ENCODE measurements around the gene MAML2. TPM values are rescaled to one million over a fixed set of nuclear protein-coding genes. Genes with fewer than 3 reads are reported as not detected.

Gene MAML2
- polyA plus RNA-seq, 1 of the 3 experiments (the other 2 are of a cell fraction): 20.1 TPM

DNA sequence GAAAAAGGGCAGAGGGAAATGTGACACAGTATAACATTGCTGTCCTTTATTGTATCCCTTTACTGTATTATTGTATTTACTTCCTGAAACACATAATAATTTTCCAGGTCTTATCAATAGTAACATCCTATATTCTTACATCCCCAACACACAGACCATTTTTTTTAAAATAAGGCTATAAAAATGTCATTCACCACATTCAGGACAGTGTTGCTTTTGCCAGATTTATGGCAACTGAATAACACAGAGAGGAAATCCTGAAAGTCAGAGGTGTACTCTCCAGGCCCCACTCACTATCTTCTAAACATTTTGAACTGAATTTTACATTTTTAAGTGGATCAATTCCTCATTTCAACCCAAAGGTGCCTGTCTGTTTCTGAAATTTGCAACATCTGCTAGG is 314.2 kb downstream of the MAML2 start (continued):
- TF ChIP-seq TAF1 (IDR thresholded peaks at IDR 0.05; ENCODE audit: borderline replicate concordance, low read depth, low read length) (no peak), ELF1 (IDR thresholded peaks at IDR 0.05) (no peak), FOSL2 (IDR thresholded peaks at IDR 0.05; ENCODE audit: borderline replicate concordance, low read depth) (no peak)

DNA sequence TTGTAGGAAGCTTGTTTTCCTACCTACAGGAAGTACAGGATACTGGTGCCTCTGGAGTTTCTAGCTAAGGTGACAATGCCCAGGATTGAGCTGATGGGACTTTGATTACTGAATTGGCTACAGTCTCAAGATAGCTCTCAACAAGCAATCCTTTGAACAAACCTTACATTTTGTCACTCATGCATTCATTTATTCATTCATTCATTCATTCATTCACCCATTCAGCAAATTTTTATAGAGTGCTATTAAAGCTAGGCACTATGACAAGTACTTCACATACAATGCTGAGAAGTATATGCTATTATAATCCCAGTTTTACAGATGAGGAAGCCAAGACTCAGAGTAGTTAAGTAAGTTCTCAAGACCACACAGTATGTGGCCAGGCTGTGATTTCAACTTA is 316.0 kb downstream of the MAML2 start:
- Histone ChIP-seq H3K9me3 (no peaks in the 10 kb centered on the region), H3K36me3 (replicated peaks in 1 of 2; ENCODE audit: control insufficient read depth in 1 of 2, insufficient read depth in 2 of 2, low read length in 1 of 2) (no peaks in the 10 kb centered on the region), H3K9me2 (no peaks in the 10 kb centered on the region), H2AFZ (ENCODE audit: low read depth) (no peak overlapping the region), H4K20me1 (ENCODE audit: insufficient read depth) (no peaks in the 10 kb centered on the region), H3K27me3 (ENCODE audit: insufficient read depth) (no peaks in the 10 kb centered on the region), H3K79me2 (ENCODE audit: insufficient read depth) (peaks cover 33% of the 10 kb centered on the region), H3K4me3 (ENCODE audit: low read depth in 2 of 2, low read length in 1 of 2) (no peak overlapping the region), H3K9ac (no peak overlapping the region), H3K4me2 (no peak overlapping the region), H3K27ac (ENCODE audit: low read depth in 2 of 2, low read length in 1 of 2) (no peak overlapping the region), H3K4me1 (ENCODE audit: control insufficient read depth in 1 of 2, insufficient read depth in 2 of 2, low read depth in 1 of 2, low read length in 1 of 2) (peaks cover 0 to 2% of the 10 kb centered on the region in 2 experiments; a peak in 1 of 4 replicates), H3F3A (replicated peaks; ENCODE audit: insufficient read depth) (no peaks in the 10 kb centered on the region)
- DNase-seq: no peak
- TF ChIP-seq CHD2 (IDR thresholded peaks at IDR 0.05; ENCODE audit: low read length, partially characterized antibody): no peak
- TF ChIP-seq, protein P1, sequence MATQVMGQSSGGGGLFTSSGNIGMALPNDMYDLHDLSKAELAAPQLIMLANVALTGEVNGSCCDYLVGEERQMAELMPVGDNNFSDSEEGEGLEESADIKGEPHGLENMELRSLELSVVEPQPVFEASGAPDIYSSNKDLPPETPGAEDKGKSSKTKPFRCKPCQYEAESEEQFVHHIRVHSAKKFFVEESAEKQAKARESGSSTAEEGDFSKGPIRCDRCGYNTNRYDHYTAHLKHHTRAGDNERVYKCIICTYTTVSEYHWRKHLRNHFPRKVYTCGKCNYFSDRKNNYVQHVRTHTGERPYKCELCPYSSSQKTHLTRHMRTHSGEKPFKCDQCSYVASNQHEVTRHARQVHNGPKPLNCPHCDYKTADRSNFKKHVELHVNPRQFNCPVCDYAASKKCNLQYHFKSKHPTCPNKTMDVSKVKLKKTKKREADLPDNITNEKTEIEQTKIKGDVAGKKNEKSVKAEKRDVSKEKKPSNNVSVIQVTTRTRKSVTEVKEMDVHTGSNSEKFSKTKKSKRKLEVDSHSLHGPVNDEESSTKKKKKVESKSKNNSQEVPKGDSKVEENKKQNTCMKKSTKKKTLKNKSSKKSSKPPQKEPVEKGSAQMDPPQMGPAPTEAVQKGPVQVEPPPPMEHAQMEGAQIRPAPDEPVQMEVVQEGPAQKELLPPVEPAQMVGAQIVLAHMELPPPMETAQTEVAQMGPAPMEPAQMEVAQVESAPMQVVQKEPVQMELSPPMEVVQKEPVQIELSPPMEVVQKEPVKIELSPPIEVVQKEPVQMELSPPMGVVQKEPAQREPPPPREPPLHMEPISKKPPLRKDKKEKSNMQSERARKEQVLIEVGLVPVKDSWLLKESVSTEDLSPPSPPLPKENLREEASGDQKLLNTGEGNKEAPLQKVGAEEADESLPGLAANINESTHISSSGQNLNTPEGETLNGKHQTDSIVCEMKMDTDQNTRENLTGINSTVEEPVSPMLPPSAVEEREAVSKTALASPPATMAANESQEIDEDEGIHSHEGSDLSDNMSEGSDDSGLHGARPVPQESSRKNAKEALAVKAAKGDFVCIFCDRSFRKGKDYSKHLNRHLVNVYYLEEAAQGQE (IDR thresholded peaks at IDR 0.05; ENCODE audit: low read depth, low read length): no peak
- no peak for TF ChIP-seq NFIC (IDR thresholded peaks at IDR 0.05; ENCODE audit: borderline replicate concordance)
- TF ChIP-seq, protein P2, sequence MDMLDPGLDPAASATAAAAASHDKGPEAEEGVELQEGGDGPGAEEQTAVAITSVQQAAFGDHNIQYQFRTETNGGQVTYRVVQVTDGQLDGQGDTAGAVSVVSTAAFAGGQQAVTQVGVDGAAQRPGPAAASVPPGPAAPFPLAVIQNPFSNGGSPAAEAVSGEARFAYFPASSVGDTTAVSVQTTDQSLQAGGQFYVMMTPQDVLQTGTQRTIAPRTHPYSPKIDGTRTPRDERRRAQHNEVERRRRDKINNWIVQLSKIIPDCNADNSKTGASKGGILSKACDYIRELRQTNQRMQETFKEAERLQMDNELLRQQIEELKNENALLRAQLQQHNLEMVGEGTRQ (IDR thresholded peaks at IDR 0.05; ENCODE audit: borderline replicate concordance, low read depth, low read length): no peak
- TF ChIP-seq ELF1 (IDR thresholded peaks at IDR 0.05): no peak
- TF ChIP-seq SMC3 (IDR thresholded peaks at IDR 0.05; ENCODE audit: low read depth, low read length): no peak
- no peak for TF ChIP-seq SIN3A (IDR thresholded peaks at IDR 0.05; ENCODE audit: borderline replicate concordance, low read depth, low read length)
- no peak for TF ChIP-seq NRF1 (IDR thresholded peaks at IDR 0.05; ENCODE audit: low read depth, low read length)
- TF ChIP-seq RCOR1 (IDR thresholded peaks at IDR 0.05; ENCODE audit: low read length): no peak
- TF ChIP-seq, protein P3, sequence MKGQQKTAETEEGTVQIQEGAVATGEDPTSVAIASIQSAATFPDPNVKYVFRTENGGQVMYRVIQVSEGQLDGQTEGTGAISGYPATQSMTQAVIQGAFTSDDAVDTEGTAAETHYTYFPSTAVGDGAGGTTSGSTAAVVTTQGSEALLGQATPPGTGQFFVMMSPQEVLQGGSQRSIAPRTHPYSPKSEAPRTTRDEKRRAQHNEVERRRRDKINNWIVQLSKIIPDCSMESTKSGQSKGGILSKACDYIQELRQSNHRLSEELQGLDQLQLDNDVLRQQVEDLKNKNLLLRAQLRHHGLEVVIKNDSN (IDR thresholded peaks at IDR 0.05; ENCODE audit: borderline replicate concordance, low read depth): no peak
- no peak for TF ChIP-seq EZH2phosphoT487 (IDR thresholded peaks at IDR 0.05; ENCODE audit: borderline replicate concordance, low read depth)
- no peak for TF ChIP-seq EP300 (IDR thresholded peaks at IDR 0.05; ENCODE audit: borderline replicate concordance in 1 of 2, low read depth in 1 of 2, low read length in 1 of 2)
- no peak for TF ChIP-seq JUND (IDR thresholded peaks at IDR 0.05)
- no peak for TF ChIP-seq YY1 (IDR thresholded peaks at IDR 0.05; ENCODE audit: low read depth)
- no peak for TF ChIP-seq FOSL2 (IDR thresholded peaks at IDR 0.05; ENCODE audit: borderline replicate concordance, low read depth)
- ChIA-PET CTCF (interaction anchor here (1.1 kb wide), 1 partner anchor 316 kb away, joined by 4 read pairs; the partner anchor contains the start of gene MAML2), POLR2A (no interaction called here)

All from SK-N-SH (cell line).